Measurements from ENCODE around the gene MCC. TPM values are rescaled to one million over a fixed set of nuclear protein-coding genes. Genes with fewer than 3 reads are reported as not detected.

The MCC gene
- total RNA-seq, 1 experiment from 2014 or later = 0.41 TPM

GRCh38 chr5:113047234-113047633, 441.0 kb downstream of the MCC start:
- TF ChIP-seq TCF7L2 (IDR thresholded peaks at IDR 0.05; ENCODE audit: low read depth, low read length) (no peak), SIN3A (IDR thresholded peaks at IDR 0.05; ENCODE audit: borderline replicate concordance, insufficient read depth, low read depth, low read length) (no peak)
- TF ChIP-seq, protein P1, sequence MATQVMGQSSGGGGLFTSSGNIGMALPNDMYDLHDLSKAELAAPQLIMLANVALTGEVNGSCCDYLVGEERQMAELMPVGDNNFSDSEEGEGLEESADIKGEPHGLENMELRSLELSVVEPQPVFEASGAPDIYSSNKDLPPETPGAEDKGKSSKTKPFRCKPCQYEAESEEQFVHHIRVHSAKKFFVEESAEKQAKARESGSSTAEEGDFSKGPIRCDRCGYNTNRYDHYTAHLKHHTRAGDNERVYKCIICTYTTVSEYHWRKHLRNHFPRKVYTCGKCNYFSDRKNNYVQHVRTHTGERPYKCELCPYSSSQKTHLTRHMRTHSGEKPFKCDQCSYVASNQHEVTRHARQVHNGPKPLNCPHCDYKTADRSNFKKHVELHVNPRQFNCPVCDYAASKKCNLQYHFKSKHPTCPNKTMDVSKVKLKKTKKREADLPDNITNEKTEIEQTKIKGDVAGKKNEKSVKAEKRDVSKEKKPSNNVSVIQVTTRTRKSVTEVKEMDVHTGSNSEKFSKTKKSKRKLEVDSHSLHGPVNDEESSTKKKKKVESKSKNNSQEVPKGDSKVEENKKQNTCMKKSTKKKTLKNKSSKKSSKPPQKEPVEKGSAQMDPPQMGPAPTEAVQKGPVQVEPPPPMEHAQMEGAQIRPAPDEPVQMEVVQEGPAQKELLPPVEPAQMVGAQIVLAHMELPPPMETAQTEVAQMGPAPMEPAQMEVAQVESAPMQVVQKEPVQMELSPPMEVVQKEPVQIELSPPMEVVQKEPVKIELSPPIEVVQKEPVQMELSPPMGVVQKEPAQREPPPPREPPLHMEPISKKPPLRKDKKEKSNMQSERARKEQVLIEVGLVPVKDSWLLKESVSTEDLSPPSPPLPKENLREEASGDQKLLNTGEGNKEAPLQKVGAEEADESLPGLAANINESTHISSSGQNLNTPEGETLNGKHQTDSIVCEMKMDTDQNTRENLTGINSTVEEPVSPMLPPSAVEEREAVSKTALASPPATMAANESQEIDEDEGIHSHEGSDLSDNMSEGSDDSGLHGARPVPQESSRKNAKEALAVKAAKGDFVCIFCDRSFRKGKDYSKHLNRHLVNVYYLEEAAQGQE (IDR thresholded peaks at IDR 0.05; ENCODE audit: insufficient read depth in 1 of 2, low read depth in 2 of 2, low read length in 1 of 2) = no peak
- TF ChIP-seq, protein P2, sequence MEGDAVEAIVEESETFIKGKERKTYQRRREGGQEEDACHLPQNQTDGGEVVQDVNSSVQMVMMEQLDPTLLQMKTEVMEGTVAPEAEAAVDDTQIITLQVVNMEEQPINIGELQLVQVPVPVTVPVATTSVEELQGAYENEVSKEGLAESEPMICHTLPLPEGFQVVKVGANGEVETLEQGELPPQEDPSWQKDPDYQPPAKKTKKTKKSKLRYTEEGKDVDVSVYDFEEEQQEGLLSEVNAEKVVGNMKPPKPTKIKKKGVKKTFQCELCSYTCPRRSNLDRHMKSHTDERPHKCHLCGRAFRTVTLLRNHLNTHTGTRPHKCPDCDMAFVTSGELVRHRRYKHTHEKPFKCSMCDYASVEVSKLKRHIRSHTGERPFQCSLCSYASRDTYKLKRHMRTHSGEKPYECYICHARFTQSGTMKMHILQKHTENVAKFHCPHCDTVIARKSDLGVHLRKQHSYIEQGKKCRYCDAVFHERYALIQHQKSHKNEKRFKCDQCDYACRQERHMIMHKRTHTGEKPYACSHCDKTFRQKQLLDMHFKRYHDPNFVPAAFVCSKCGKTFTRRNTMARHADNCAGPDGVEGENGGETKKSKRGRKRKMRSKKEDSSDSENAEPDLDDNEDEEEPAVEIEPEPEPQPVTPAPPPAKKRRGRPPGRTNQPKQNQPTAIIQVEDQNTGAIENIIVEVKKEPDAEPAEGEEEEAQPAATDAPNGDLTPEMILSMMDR (IDR thresholded peaks at IDR 0.05) = no peak
- Histone ChIP-seq H3K9me3 (ENCODE audit: control insufficient read depth, insufficient read depth, low read depth, low read length) (no peaks in the 10 kb centered on the region), H3K4me3 (ENCODE audit: low read depth in 2 of 2, low read length in 2 of 2) (no peak overlapping the region), H3K27ac (ENCODE audit: low read length) (no peak overlapping the region), H3K4me1 (ENCODE audit: control insufficient read depth, insufficient read depth, low read length) (no peaks in the 10 kb centered on the region), H3K27me3 (ENCODE audit: control insufficient read depth, insufficient read depth, low read length) (no peaks in the 10 kb centered on the region), H3K36me3 (ENCODE audit: control insufficient read depth, insufficient read depth, low read length) (no peaks in the 10 kb centered on the region)
- ChIA-PET CTCF (no interaction called here), POLR2A (interaction anchor here (0.6 kb wide), 1 partner anchor 876 kb away, joined by 9 read pairs; no protein-coding TSS in a partner anchor)
- intact Hi-C loops (cut with micrococcal nuclease; ENCODE audit: unreplicated experiment) (no loop called here), in situ Hi-C loops (cut with HindIII; ENCODE audit: low pct_unique_long_range_greater_than_20kb, low sequenced_read_pairs) (no loop called here)
- BruUV-seq (replicated peaks) = no TSS peak
- no peak for DNase-seq (ENCODE audit: low read depth, low spot score)
- peak; percentile 47; the same call in 1 of the 2 replicates for ATAC-seq

GRCh38 chr5:113044776-113045465, 443.3 kb downstream of the MCC start:
- Histone ChIP-seq H3K27ac (ENCODE audit: low read length) (no peak overlapping the region), H3K4me3 (ENCODE audit: low read depth in 2 of 2, low read length in 2 of 2) (no peak overlapping the region), H3K27me3 (ENCODE audit: control insufficient read depth, insufficient read depth, low read length) (no peaks in the 10 kb centered on the region), H3K36me3 (ENCODE audit: control insufficient read depth, insufficient read depth, low read length) (no peaks in the 10 kb centered on the region), H3K4me1 (ENCODE audit: control insufficient read depth, insufficient read depth, low read length) (no peaks in the 10 kb centered on the region), H3K9me3 (ENCODE audit: control insufficient read depth, insufficient read depth, low read depth, low read length) (no peaks in the 10 kb centered on the region)
- DNase-seq (ENCODE audit: low read depth, low spot score) = no peak
- ATAC-seq = no peak
- intact Hi-C loops (cut with micrococcal nuclease; ENCODE audit: unreplicated experiment) (no loop called here), in situ Hi-C loops (cut with HindIII; ENCODE audit: low pct_unique_long_range_greater_than_20kb, low sequenced_read_pairs) (no loop called here)
- TF ChIP-seq SIN3A (IDR thresholded peaks at IDR 0.05; ENCODE audit: borderline replicate concordance, insufficient read depth, low read depth, low read length) (no peak), TCF7L2 (IDR thresholded peaks at IDR 0.05; ENCODE audit: low read depth, low read length) (no peak), POLR2AphosphoS5 (IDR thresholded peaks at IDR 0.05; ENCODE audit: low read depth, low read length) (no peak)
- TF ChIP-seq, protein P2 (IDR thresholded peaks at IDR 0.05) = no peak
- TF ChIP-seq, protein P1 (IDR thresholded peaks at IDR 0.05; ENCODE audit: insufficient read depth in 1 of 2, low read depth in 2 of 2, low read length in 1 of 2) = no peak
- POLR2A ChIA-PET = no interaction called here
- CTCF ChIA-PET = no interaction called here
- BruUV-seq (replicated peaks) = no TSS peak

Data from Panc1 (cell line).